H1 (cell line): ENCODE data around the gene LDLRAD4. TPM values are rescaled to one million over a fixed set of nuclear protein-coding genes. Genes with fewer than 3 reads are reported as not detected.

Source experiments
- CTCF ChIA-PET: fragments of 300-600 bp; sonication (Branson Sonifier 250); formaldehyde crosslinking; loops from one replicate; lab custom pipeline; 2021; ENCODE audit not compliant: partially characterized antibody; lab: Charles Lee
- POLR2A ChIA-PET: fragments of 300-600 bp; sonication (Branson Sonifier 250); formaldehyde crosslinking; loops from one replicate; lab custom pipeline; 2021; ENCODE audit warnings: inconsistent platforms; ENCODE audit not compliant: partially characterized antibody; lab: Charles Lee
- DNase-seq, 2 experiments: peaks; one replicate each; pipeline versions ENCODE4 v3.0.0 to v3.0.0-alpha.2; 2010 to 2022; ENCODE audit warnings: low spot score in 2 of 2, low read depth in 1 of 2, mixed read lengths in 1 of 2
- FAIRE-seq: peaks from 2 replicates; lab custom pipeline; 2011; peaks lifted over from hg19 to GRCh38; lab: Jason Lieb, UNC
- H2AFZ ChIP-seq: 2 replicates; pipeline ENCODE4 v1.8.1; 2012; ENCODE audit warnings: low read length, inconsistent platforms
- H2AK5ac ChIP-seq: 2 replicates; pipeline ENCODE4 v1.6.1; 2013; ENCODE audit warnings: low read depth, low read length
- H2BK120ac ChIP-seq: replicated peaks from 2 replicates; pipeline ENCODE3; 2013; ENCODE audit warnings: low read depth, low read length, inconsistent platforms
- H2BK12ac ChIP-seq: 2 replicates; pipeline ENCODE4 v1.6.1; 2013; ENCODE audit warnings: low read depth, low read length
- H2BK15ac ChIP-seq: 2 replicates; pipeline ENCODE4 v1.6.1; 2013; ENCODE audit warnings: low read length
- H2BK20ac ChIP-seq: 2 replicates; pipeline ENCODE4 v1.6.1; 2013; ENCODE audit warnings: low read length
- H2BK5ac ChIP-seq: 2 replicates; pipeline ENCODE4 v1.6.1; 2013; ENCODE audit warnings: low read depth, low read length
- H3K14ac ChIP-seq: 2 replicates; pipeline ENCODE4 v1.6.1; 2013; ENCODE audit warnings: inconsistent platforms; ENCODE audit not compliant: insufficient read length
- H3K18ac ChIP-seq: 2 replicates; pipeline ENCODE4 v1.6.1; 2013; ENCODE audit warnings: low read length; ENCODE audit errors: extremely low read depth
- H3K23ac ChIP-seq: 2 replicates; pipeline ENCODE4 v1.6.1; 2013; ENCODE audit warnings: inconsistent platforms; ENCODE audit not compliant: insufficient read length
- H3K23me2 ChIP-seq: 2 replicates; pipeline ENCODE4 v1.6.1; 2013; ENCODE audit warnings: low read depth, low read length
- H3K27ac ChIP-seq: 2 replicates; pipeline ENCODE4 v1.6.1; 2011; ENCODE audit warnings: low read depth, low read length, inconsistent platforms
- H3K27me3 ChIP-seq, 4 experiments: replicated peaks in 1 of 4; 1 replicate in 1 of 4; 2 replicates in 3 of 4; pipeline versions ENCODE4 v1.6.1 to v1.8.1; 2011 to 2013; ENCODE audit warnings: low read length in 3 of 4, mild to moderate bottlenecking in 3 of 4, inconsistent platforms in 2 of 4, mixed read lengths in 2 of 4, moderate library complexity in 1 of 4; ENCODE audit not compliant: control insufficient read depth in 3 of 4, insufficient read depth in 3 of 4; ENCODE audit errors: extremely low read depth in 1 of 4
- H3K36me3 ChIP-seq, 4 experiments: 2 replicates each; pipeline versions ENCODE4 v1.6.1 to v1.8.1; 2011 to 2013; ENCODE audit warnings: mild to moderate bottlenecking in 4 of 4, low read length in 3 of 4, moderate library complexity in 2 of 4, control low read depth in 1 of 4, inconsistent platforms in 1 of 4; ENCODE audit not compliant: insufficient read depth in 4 of 4, control insufficient read depth in 2 of 4
- H3K4ac ChIP-seq: replicated peaks from 2 replicates; pipeline ENCODE3; 2013; ENCODE audit warnings: low read length, low read depth, mixed read lengths, inconsistent platforms; ENCODE audit not compliant: insufficient read length
- H3K4me1 ChIP-seq, 4 experiments: replicated peaks in 1 of 4; 1 replicate in 1 of 4; 2 replicates in 3 of 4; pipeline versions ENCODE4 v1.6.1 to v1.8.1; 2011 to 2013; ENCODE audit warnings: low read length in 3 of 4, inconsistent platforms in 2 of 4, mixed read lengths in 1 of 4; ENCODE audit not compliant: insufficient read depth in 4 of 4, control insufficient read depth in 3 of 4
- H3K4me2 ChIP-seq, 2 experiments: 2 replicates each; pipeline versions ENCODE4 v1.6.1 to v1.8.1; 2011 to 2013; ENCODE audit warnings: low read depth in 2 of 2, low read length in 2 of 2, control low read depth in 1 of 2, inconsistent platforms in 1 of 2, mild to moderate bottlenecking in 1 of 2; ENCODE audit not compliant: insufficient read depth in 1 of 2
- H3K4me3 ChIP-seq, 4 experiments: fragments of 200-600, 300-600 bp in 1 of 4; sonication (generic), shearing (Covaris generic), sonication (Bioruptor Twin) in 1 of 4; 2 replicates each; pipeline versions ENCODE4 v1.5.1 to v1.8.1; 2011 to 2016; ENCODE audit warnings: low read length in 4 of 4, low read depth in 3 of 4, control low read depth in 2 of 4, inconsistent platforms in 2 of 4, mild to moderate bottlenecking in 2 of 4, mixed read lengths in 1 of 4, moderate library complexity in 1 of 4; ENCODE audit not compliant: insufficient read depth in 2 of 4; ENCODE audit errors: extremely low read depth in 1 of 4
- H3K56ac ChIP-seq: replicated peaks from 2 replicates; pipeline ENCODE3; 2013; ENCODE audit warnings: low read depth, mild to moderate bottlenecking, mixed read lengths, low read length, inconsistent platforms; ENCODE audit not compliant: insufficient read length
- H3K79me1 ChIP-seq: 2 replicates; pipeline ENCODE4 v1.6.1; 2013; ENCODE audit warnings: low read depth, low read length, control low read depth
- H3K79me2 ChIP-seq, 2 experiments: 2 replicates each; pipeline versions ENCODE4 v1.6.1 to v1.8.1; 2012 to 2013; ENCODE audit warnings: low read length in 2 of 2, mild to moderate bottlenecking in 2 of 2, inconsistent platforms in 1 of 2; ENCODE audit not compliant: insufficient read depth in 2 of 2, control insufficient read depth in 1 of 2
- H3K9ac ChIP-seq, 4 experiments: replicated peaks in 1 of 4; 1 replicate in 1 of 4; 2 replicates in 3 of 4; pipeline versions ENCODE4 v1.6.1 to v1.8.1; 2011 to 2013; ENCODE audit warnings: low read depth in 3 of 4, low read length in 3 of 4, control low read depth in 2 of 4, mild to moderate bottlenecking in 2 of 4, moderate library complexity in 2 of 4, inconsistent platforms in 1 of 4; ENCODE audit errors: extremely low read depth in 1 of 4
- H3K9me3 ChIP-seq, 2 experiments: 2 replicates each; pipeline versions ENCODE4 v1.6.1 to v1.8.1; 2012 to 2013; ENCODE audit warnings: mild to moderate bottlenecking in 2 of 2, moderate library complexity in 2 of 2, control low read depth in 1 of 2, inconsistent platforms in 1 of 2, low read depth in 1 of 2, low read length in 1 of 2, mixed read lengths in 1 of 2; ENCODE audit not compliant: insufficient read depth in 2 of 2
- H4K20me1 ChIP-seq, 2 experiments: replicated peaks in 1 of 2; 2 replicates each; pipeline versions ENCODE3 to v1.8.1; 2011 to 2013; ENCODE audit warnings: inconsistent platforms in 2 of 2, low read length in 2 of 2, mild to moderate bottlenecking in 1 of 2; ENCODE audit not compliant: insufficient read depth in 2 of 2, control insufficient read depth in 1 of 2
- H4K5ac ChIP-seq: 2 replicates; pipeline ENCODE4 v1.6.1; 2013; ENCODE audit warnings: low read length, low read depth, mixed read lengths, inconsistent platforms; ENCODE audit not compliant: insufficient read length
- H4K8ac ChIP-seq: 2 replicates; pipeline ENCODE4 v1.8.0; 2013; ENCODE audit warnings: mild to moderate bottlenecking, moderate library complexity, low read length, inconsistent platforms; ENCODE audit not compliant: insufficient read depth; ENCODE audit errors: extremely low read depth
- H4K91ac ChIP-seq: replicated peaks from 2 replicates; pipeline ENCODE3; 2013; ENCODE audit warnings: low read length, mixed read lengths, inconsistent platforms; ENCODE audit not compliant: insufficient read length
- CBX8 ChIP-seq: fragments of 300-800, 300-1000 bp; sonication (generic); IDR thresholded peaks from 2 replicates; pipeline ENCODE4 v1.7.1; 2016; ENCODE audit warnings: low read depth, low read length, borderline replicate concordance
- CTCF ChIP-seq, 3 experiments: IDR thresholded peaks; 1 replicate in 2 of 3; 2 replicates in 1 of 3; pipeline versions ENCODE4 v1.5.1 to v1.6.1; 2011; ENCODE audit warnings: low read length in 3 of 3, mild to moderate bottlenecking in 3 of 3, inconsistent platforms in 2 of 3, low read depth in 1 of 3, moderate library complexity in 1 of 3; ENCODE audit not compliant: insufficient read depth in 1 of 3; ENCODE audit errors: control extremely low read depth in 1 of 3
- E2F6 ChIP-seq: IDR thresholded peaks from 2 replicates; pipeline ENCODE4 v1.6.1; 2012; ENCODE audit warnings: inconsistent platforms
- GABPA ChIP-seq: IDR thresholded peaks from 2 replicates; pipeline ENCODE4 v1.6.1; 2011; ENCODE audit warnings: mild to moderate bottlenecking, low read length, moderate library complexity, borderline replicate concordance; ENCODE audit not compliant: insufficient read depth
- KDM1A ChIP-seq: fragments of 200-600, 300-600 bp; sonication (generic); IDR thresholded peaks from 2 replicates; pipeline ENCODE4 v1.7.1; 2016; ENCODE audit warnings: mild to moderate bottlenecking, low read length, borderline replicate concordance
- PHF8 ChIP-seq: fragments of 200-600 bp; sonication (generic); conservative IDR thresholded peaks from 2 replicates; pipeline ENCODE4 v1.7.1; 2012; ENCODE audit warnings: low read depth, mild to moderate bottlenecking, inconsistent platforms, low read length, moderate library complexity
- POLR2AphosphoS5 ChIP-seq: IDR thresholded peaks from 2 replicates; pipeline ENCODE4 v1.6.1; 2011; ENCODE audit warnings: low read depth, low read length
- RAD21 ChIP-seq, 2 experiments: IDR thresholded peaks in 1 of 2; conservative IDR thresholded peaks in 1 of 2; 2 replicates each; pipeline ENCODE4 v1.6.1; 2011; ENCODE audit warnings: low read depth in 2 of 2, low read length in 2 of 2, improper control_type of control experiment in 1 of 2, inconsistent platforms in 1 of 2, mild to moderate bottlenecking in 1 of 2, moderate library complexity in 1 of 2
- RBBP5 ChIP-seq: IDR thresholded peaks from 2 replicates; pipeline ENCODE4 v1.7.1; 2012; ENCODE audit warnings: low read depth, mild to moderate bottlenecking, inconsistent platforms, low read length, moderate library complexity, borderline replicate concordance
- SIRT6 ChIP-seq: IDR thresholded peaks from one replicate; pipeline ENCODE4 v1.7.1; 2012; ENCODE audit warnings: low read length, inconsistent platforms
- TCF12 ChIP-seq: IDR thresholded peaks from 2 replicates; pipeline ENCODE4 v1.6.1; 2011; ENCODE audit warnings: low read depth, mild to moderate bottlenecking, low read length
- WGBS, 2 experiments: shearing (Covaris generic) in 1 of 2; methylation state at CpG; one replicate each; pipeline versions ENCODE4 v1.1.6 to v1.1.7; 2013 to 2015; ENCODE audit warnings: low lambda C conversion rate in 2 of 2, mixed read lengths in 2 of 2, inconsistent platforms in 1 of 2, low coverage in 1 of 2, missing lambda C conversion rate in 1 of 2; ENCODE audit not compliant: insufficient replicate concordance in 2 of 2, insufficient coverage in 1 of 2, insufficient read length in 1 of 2; ENCODE audit errors: extremely low coverage in 1 of 2, missing lambda C conversion rate in 1 of 2; 5-methylcytosine and 5-hydroxymethylcytosine counted together
- polyA plus RNA-seq, 7 experiments: library from polyadenylated mRNA; depleted of rRNA in 3 of 7; stranded (reverse) in 5 of 7; unstranded in 2 of 7; fragments of >200 nt in 5 of 7; fragments of 200-250 nt in 2 of 7; gene quantifications; 1 replicate in 5 of 7; 2 replicates in 1 of 7; 4 replicates in 1 of 7; pipeline versions ENCODE4 v1.2.1 to v1.2.3, GENCODE V29; 2011 to 2013; ENCODE audit warnings: missing spikeins in 2 of 7, mixed read lengths in 2 of 7
- total RNA-seq: library from RNA; stranded (reverse); fragmentation: NEBNext Ultra II Directional; extraction: Animal tissue kit (Norgen Biotek cat#: 25700); gene quantifications from 2 replicates; pipeline ENCODE4 v1.2.1, GENCODE V29; 2021

The LDLRAD4 gene
- total and polyA plus RNA-seq, 2 of the 8 experiments (the other 6 are each of a cell fraction or from before 2014, with no cell fraction given): 0.77 to 1.4 TPM

GRCh38 chr18:13545514-13545913 is 327.0 kb downstream of the LDLRAD4 start:
- Histone ChIP-seq H2BK20ac (no peak overlapping the region), H3K27me3 (no peaks in the 10 kb centered on the region; a peak in 1 of 7 replicates), H2BK5ac (no peak overlapping the region), H3K23me2 (no peaks in the 10 kb centered on the region), H3K79me2 (no peaks in the 10 kb centered on the region), H3K36me3 (no peaks in the 10 kb centered on the region), H3K9me3 (peaks cover 0 to 3% of the 10 kb centered on the region in 2 experiments; a peak in 1 of 4 replicates), H3K18ac (no peak overlapping the region), H3K4me3 (no peak overlapping the region), H3K4me1 (no peaks in the 10 kb centered on the region), H3K56ac (no peak overlapping the region), H3K14ac (no peak overlapping the region), H2AFZ (no peak overlapping the region), H2BK120ac (no peak overlapping the region), H4K8ac (no peak overlapping the region), H3K79me1 (no peaks in the 10 kb centered on the region), H3K27ac (no peak overlapping the region), H4K91ac (no peak overlapping the region), H2AK5ac (no peak overlapping the region), H4K5ac (no peak overlapping the region), H4K20me1 (no peaks in the 10 kb centered on the region), H3K23ac (no peak overlapping the region), H3K4ac (no peak overlapping the region), H2BK12ac (no peak overlapping the region), H3K9ac (no peak overlapping the region), H3K4me2 (no peak overlapping the region), H2BK15ac (no peak overlapping the region)
- DNase-seq (no peak), FAIRE-seq (no peak)
- ChIA-PET CTCF (interaction anchor here (2.9 to 9.2 kb wide), 2 partner anchors 14 to 16 kb away, joined by 8 to 73 read pairs; no protein-coding TSS in a partner anchor), POLR2A (no interaction called here)
- 87% methylated on average over 4 of the region's 4 CpGs; no CpG with 5 or more reads in 1 of the 2 experiments for WGBS, 2 experiments
- TF ChIP-seq CTCF (IDR thresholded peaks at IDR 0.05; ENCODE audit: control extremely low read depth in 1 of 3, insufficient read depth in 1 of 3, low read depth in 1 of 3, low read length in 3 of 3) (no peak), PHF8 (no peak), GABPA (no peak), SIRT6 (no peak), POLR2AphosphoS5 (no peak), CBX8 (no peak), RBBP5 (no peak), E2F6 (no peak), RAD21 (IDR thresholded peaks at IDR 0.05 in 1 of 2, conservative IDR thresholded peaks at IDR 0.05 in 1 of 2; ENCODE audit: low read depth in 2 of 2, low read length in 2 of 2) (no peak), KDM1A (no peak), TCF12 (no peak)
